RWPE2 (cell line): Measurements from ENCODE around the gene HAPLN3.
A peak's percentile ranks its signal among the peaks of the same experiment; 100 is the strongest.

Source experiments
- ATAC-seq: fragments of 200-7000 bp; cut with Tn5 transposase; 3 replicates; pipeline ENCODE4 v1.9.1; 2021; ENCODE audit warnings: low read depth
- DNase-seq: peaks from one replicate; pipeline ENCODE4 v3.0.0-alpha.2; 2020; ENCODE audit warnings: low spot score
- H3K27ac ChIP-seq: fragments of 450-650 bp; 2 replicates; pipeline ENCODE4 v1.5.1; 2017; ENCODE audit warnings: mild to moderate bottlenecking; ENCODE audit not compliant: poor library complexity, severe bottlenecking
- H3K27me3 ChIP-seq: fragments of 250-450 bp; sonication (Bioruptor Pico); 2 replicates; pipeline ENCODE4 v1.5.1; 2021; ENCODE audit warnings: mild to moderate bottlenecking, moderate library complexity; ENCODE audit not compliant: insufficient read depth, poor library complexity, severe bottlenecking
- H3K36me3 ChIP-seq: fragments of 250-450 bp; sonication (Bioruptor Pico); 2 replicates; pipeline ENCODE4 v1.5.1; 2020; ENCODE audit warnings: low read depth, mild to moderate bottlenecking, moderate library complexity
- H3K4me1 ChIP-seq: fragments of 250-450 bp; sonication (Bioruptor Pico); 2 replicates; pipeline ENCODE4 v1.5.1; 2021; ENCODE audit warnings: mild to moderate bottlenecking, moderate library complexity; ENCODE audit not compliant: insufficient read depth, poor library complexity, severe bottlenecking
- H3K4me3 ChIP-seq: fragments of 250-450 bp; sonication (Bioruptor Pico); 2 replicates; pipeline ENCODE4 v1.5.1; 2021; ENCODE audit warnings: mild to moderate bottlenecking, moderate library complexity; ENCODE audit not compliant: severe bottlenecking
- H3K9me3 ChIP-seq: fragments of 250-450 bp; sonication (Bioruptor Pico); 2 replicates; pipeline ENCODE4 v1.5.1; 2021; ENCODE audit warnings: mild to moderate bottlenecking, moderate library complexity; ENCODE audit not compliant: severe bottlenecking
- TF ChIP-seq, protein P1 (sequence below): fragments of 450-650 bp; IDR thresholded peaks from one replicate; pipeline ENCODE4 v1.5.1; 2017; ENCODE audit warnings: mild to moderate bottlenecking, moderate library complexity; ENCODE audit not compliant: poor library complexity, severe bottlenecking

Gene HAPLN3

DNA sequence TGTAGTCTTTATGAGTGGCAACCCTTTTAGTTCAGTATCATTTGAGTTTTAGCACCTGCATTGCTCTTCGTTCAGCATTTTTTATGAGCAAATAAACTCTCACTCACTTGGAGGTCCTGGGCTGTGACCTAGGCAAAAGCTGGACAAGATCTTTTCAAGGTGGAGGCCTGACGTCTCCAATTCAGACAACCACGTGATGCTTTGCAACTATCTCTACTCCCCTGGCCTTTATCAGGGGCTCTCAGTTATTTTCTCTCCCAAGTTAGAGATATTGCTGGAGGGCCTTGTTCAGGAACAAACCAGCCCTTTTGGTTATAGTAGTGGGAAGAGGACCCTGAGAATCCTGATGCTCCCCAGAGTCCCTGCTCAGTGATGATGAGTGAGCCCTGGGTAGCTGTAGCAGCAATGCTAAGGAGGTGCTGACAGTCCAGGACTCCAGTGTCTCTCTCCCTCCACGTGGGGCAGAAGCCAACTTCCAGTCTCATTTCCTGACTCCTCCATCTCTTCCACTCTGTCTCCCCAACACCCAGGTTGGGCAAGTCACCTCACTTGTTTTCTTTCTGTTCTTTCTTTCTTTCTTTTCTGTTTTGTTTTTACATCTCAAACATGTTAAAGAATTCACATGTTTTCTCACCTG, 30.4 kb downstream of the HAPLN3 start:
- Histone ChIP-seq H3K27ac (no peak overlapping the region), H3K9me3 (peaks cover 4% of the 10 kb centered on the region), H3K27me3 (no peaks in the 10 kb centered on the region), H3K36me3 (no peaks in the 10 kb centered on the region), H3K4me1 (no peaks in the 10 kb centered on the region), H3K4me3 (no peak overlapping the region)
- TF ChIP-seq, protein P1, sequence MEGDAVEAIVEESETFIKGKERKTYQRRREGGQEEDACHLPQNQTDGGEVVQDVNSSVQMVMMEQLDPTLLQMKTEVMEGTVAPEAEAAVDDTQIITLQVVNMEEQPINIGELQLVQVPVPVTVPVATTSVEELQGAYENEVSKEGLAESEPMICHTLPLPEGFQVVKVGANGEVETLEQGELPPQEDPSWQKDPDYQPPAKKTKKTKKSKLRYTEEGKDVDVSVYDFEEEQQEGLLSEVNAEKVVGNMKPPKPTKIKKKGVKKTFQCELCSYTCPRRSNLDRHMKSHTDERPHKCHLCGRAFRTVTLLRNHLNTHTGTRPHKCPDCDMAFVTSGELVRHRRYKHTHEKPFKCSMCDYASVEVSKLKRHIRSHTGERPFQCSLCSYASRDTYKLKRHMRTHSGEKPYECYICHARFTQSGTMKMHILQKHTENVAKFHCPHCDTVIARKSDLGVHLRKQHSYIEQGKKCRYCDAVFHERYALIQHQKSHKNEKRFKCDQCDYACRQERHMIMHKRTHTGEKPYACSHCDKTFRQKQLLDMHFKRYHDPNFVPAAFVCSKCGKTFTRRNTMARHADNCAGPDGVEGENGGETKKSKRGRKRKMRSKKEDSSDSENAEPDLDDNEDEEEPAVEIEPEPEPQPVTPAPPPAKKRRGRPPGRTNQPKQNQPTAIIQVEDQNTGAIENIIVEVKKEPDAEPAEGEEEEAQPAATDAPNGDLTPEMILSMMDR: no peak
- no peak for ATAC-seq
- DNase-seq: no peak

DNA sequence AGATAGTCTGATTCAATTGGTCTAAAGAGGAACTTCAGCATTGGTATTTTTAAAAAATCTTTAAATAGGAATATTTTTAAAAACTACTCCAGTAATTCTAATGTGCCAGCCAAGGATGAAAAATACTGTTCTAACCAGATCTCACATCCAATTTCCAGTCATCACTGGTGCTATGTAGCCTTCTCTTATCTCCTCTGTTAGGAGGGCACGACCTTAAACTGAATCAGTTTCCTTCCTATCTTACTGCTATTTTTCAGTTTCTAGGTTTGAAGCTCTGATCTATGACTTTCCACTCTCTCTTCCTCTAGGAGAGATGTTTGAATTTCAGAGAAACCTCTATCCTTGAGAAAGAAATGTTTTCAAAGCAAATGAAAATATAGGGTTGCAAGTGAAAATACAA, 31.9 kb downstream of the HAPLN3 start:
- TF ChIP-seq, protein P1: no peak
- H3K9me3 ChIP-seq: peaks cover 4% of the 10 kb centered on the region
- H3K36me3 ChIP-seq: no peaks in the 10 kb centered on the region
- ATAC-seq: no peak
- H3K4me1 ChIP-seq: no peaks in the 10 kb centered on the region
- no peak overlapping the region for H3K4me3 ChIP-seq
- no peak for DNase-seq
- H3K27ac ChIP-seq: no peak overlapping the region
- H3K27me3 ChIP-seq: no peaks in the 10 kb centered on the region

DNA sequence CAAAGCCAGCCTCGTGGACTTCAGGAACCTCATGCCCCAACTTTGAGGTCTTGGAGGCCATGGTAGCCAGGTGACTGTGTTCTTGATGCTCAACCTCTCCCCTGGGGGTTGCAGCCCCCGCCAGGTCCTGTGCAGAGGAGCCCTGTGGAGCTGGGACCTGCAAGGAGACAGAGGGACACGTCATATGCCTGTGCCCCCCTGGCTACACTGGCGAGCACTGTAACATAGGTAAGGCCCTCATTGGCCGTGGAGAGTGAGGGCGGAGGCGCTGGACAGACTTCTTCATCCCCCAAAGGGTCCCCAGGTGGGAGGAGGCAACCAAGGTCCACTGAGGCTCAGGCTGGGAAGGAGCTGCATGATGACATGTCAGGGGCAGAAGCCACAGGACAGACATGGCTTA, 35.1 kb downstream of the HAPLN3 start:
- Histone ChIP-seq H3K4me1 (no peaks in the 10 kb centered on the region), H3K27me3 (no peaks in the 10 kb centered on the region), H3K36me3 (no peaks in the 10 kb centered on the region), H3K27ac (no peak overlapping the region), H3K9me3 (peaks cover 4% of the 10 kb centered on the region), H3K4me3 (no peak overlapping the region)
- no peak for DNase-seq
- TF ChIP-seq, protein P1: no peak
- ATAC-seq: no peak

DNA sequence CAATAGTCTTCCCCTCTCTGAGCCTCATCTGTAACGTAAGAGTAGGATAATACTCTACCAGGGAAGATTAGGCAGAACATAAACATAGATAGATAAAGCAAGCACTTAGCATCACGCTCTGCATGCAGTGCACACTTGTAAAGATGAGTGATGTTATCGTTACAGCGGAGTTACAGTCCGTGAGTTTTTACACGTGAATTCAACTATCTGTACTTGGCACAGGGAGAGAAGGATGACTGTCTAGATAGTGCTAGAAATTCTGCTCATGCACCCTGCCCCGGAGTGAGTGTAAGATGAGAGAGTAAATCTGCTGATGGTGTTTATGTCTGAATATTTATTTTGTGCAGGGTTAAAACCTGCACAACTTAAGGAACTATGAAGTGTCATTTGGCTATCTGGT, 35.8 kb downstream of the HAPLN3 start:
- TF ChIP-seq, protein P1: no peak
- no peak overlapping the region for H3K4me3 ChIP-seq
- H3K36me3 ChIP-seq: no peaks in the 10 kb centered on the region
- peak; percentile 25; the same call in 1 of the 3 replicates for ATAC-seq
- H3K9me3 ChIP-seq: peaks cover 4% of the 10 kb centered on the region
- no peaks in the 10 kb centered on the region for H3K4me1 ChIP-seq
- no peaks in the 10 kb centered on the region for H3K27me3 ChIP-seq
- no peak overlapping the region for H3K27ac ChIP-seq
- no peak for DNase-seq

DNA sequence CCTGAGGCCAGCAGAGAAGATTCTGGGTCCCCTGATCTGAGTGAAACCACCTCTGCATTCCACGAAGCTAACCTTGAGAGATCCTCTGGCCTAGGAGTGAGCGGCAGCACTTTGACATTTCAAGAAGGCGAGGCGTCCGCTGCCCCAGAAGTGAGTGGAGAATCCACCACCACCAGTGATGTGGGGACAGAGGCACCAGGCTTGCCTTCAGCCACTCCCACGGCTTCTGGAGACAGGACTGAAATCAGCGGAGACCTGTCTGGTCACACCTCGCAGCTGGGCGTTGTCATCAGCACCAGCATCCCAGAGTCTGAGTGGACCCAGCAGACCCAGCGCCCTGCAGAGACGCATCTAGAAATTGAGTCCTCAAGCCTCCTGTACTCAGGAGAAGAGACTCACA, 36.4 kb downstream of the HAPLN3 start:
- Histone ChIP-seq H3K36me3 (no peaks in the 10 kb centered on the region), H3K4me3 (no peak overlapping the region), H3K9me3 (peaks cover 5% of the 10 kb centered on the region), H3K4me1 (no peaks in the 10 kb centered on the region), H3K27me3 (no peaks in the 10 kb centered on the region), H3K27ac (no peak overlapping the region)
- DNase-seq (no peak), ATAC-seq (no peak; the same call in 2 of the 3 replicates)
- TF ChIP-seq, protein P1: no peak
